OCI-LY1 (cell line): ENCODE results near the gene ZBTB7C.

Source experiments
- H2AFZ ChIP-seq: fragments of 200-600 bp; sonication (generic), shearing (Covaris generic); 2 replicates; pipeline ENCODE4 v1.6.0; 2014; ENCODE audit warnings: antibody characterized with exemption, mild to moderate bottlenecking, low read length
- H3F3A ChIP-seq: fragments of 200-600 bp; sonication (generic), shearing (Covaris generic); 2 replicates; pipeline ENCODE4 v1.6.0; 2014; ENCODE audit warnings: mild to moderate bottlenecking, antibody characterized with exemption, low read length, moderate library complexity; ENCODE audit not compliant: insufficient read depth
- H3K27ac ChIP-seq: fragments of 200-600 bp; sonication (generic); 2 replicates; pipeline ENCODE4 v1.5.1; 2014; ENCODE audit warnings: low read length, mixed run types, mild to moderate bottlenecking, low read depth; ENCODE audit not compliant: poor library complexity, severe bottlenecking
- H3K27me3 ChIP-seq: fragments of 200-600 bp; sonication (generic); 2 replicates; pipeline ENCODE4 v1.6.0; 2014; ENCODE audit warnings: antibody characterized with exemption, mild to moderate bottlenecking, low read length, moderate library complexity; ENCODE audit not compliant: insufficient read depth
- H3K36me3 ChIP-seq: fragments of 200-600 bp; sonication (generic); 2 replicates; pipeline ENCODE4 v1.6.1; 2014; ENCODE audit warnings: mild to moderate bottlenecking, antibody characterized with exemption, low read length, moderate library complexity, mixed read lengths; ENCODE audit not compliant: insufficient read depth
- H3K4me1 ChIP-seq: fragments of 200-600 bp; sonication (generic); 2 replicates; pipeline ENCODE4 v1.5.1; 2014; ENCODE audit warnings: mild to moderate bottlenecking, low read length, moderate library complexity; ENCODE audit not compliant: insufficient read depth, severe bottlenecking
- H3K4me2 ChIP-seq: fragments of 200-600 bp; sonication (generic), shearing (Covaris generic); 2 replicates; pipeline ENCODE4 v1.6.1; 2014; ENCODE audit warnings: low read length
- H3K4me3 ChIP-seq: fragments of 200-600 bp; sonication (generic); 2 replicates; pipeline ENCODE4 v1.5.1; 2014; ENCODE audit warnings: low read length, low read depth, mild to moderate bottlenecking, mixed read lengths; ENCODE audit not compliant: poor library complexity, severe bottlenecking
- H3K79me2 ChIP-seq: fragments of 200-600 bp; shearing (Covaris generic); 2 replicates; pipeline ENCODE4 v1.6.1; 2016; ENCODE audit warnings: mixed run types, low read length, mixed read lengths; ENCODE audit not compliant: insufficient read depth
- H3K9ac ChIP-seq: fragments of 200-600 bp; sonication (generic), shearing (Covaris generic); 2 replicates; pipeline ENCODE4 v1.6.1; 2014; ENCODE audit warnings: mild to moderate bottlenecking, low read length, mixed read lengths
- H3K9me2 ChIP-seq: fragments of 200-600 bp; sonication (generic), shearing (Covaris generic); 2 replicates; pipeline ENCODE4 v1.6.1; 2014; ENCODE audit warnings: low read depth, mild to moderate bottlenecking, low read length, mixed read lengths
- H3K9me3 ChIP-seq: fragments of 200-600 bp; shearing (Covaris generic); 2 replicates; pipeline ENCODE4 v1.6.1; 2014; ENCODE audit warnings: low read length, mixed read lengths
- H4K20me1 ChIP-seq: fragments of 200-600 bp; sonication (generic), shearing (Covaris generic); 2 replicates; pipeline ENCODE4 v1.6.0; 2016; ENCODE audit warnings: mild to moderate bottlenecking, low read length; ENCODE audit not compliant: insufficient read depth
- EZH2 ChIP-seq: fragments of 200-600 bp; sonication (generic), shearing (Covaris generic); IDR thresholded peaks from 2 replicates; pipeline ENCODE4 v1.8.0; 2017; ENCODE audit warnings: borderline replicate concordance, mixed run types, mild to moderate bottlenecking, antibody characterized with exemption, low read length, moderate library complexity, mixed read lengths
- TF ChIP-seq, protein P1 (sequence below): fragments of 200-600 bp; sonication (generic), shearing (Covaris generic); IDR thresholded peaks from 2 replicates; pipeline ENCODE4 v1.5.1; 2017; ENCODE audit warnings: mild to moderate bottlenecking, antibody characterized with exemption, low read length, moderate library complexity, mixed read lengths

Gene ZBTB7C

GRCh38 chr18:48375150-48375800 is 33.9 kb downstream of the ZBTB7C start:
- no peaks in the 10 kb centered on the region for H3K79me2 ChIP-seq
- no peaks in the 10 kb centered on the region for H3K4me1 ChIP-seq
- H3K4me2 ChIP-seq = no peak overlapping the region
- no peak overlapping the region for H2AFZ ChIP-seq
- no peak overlapping the region for H3K9ac ChIP-seq
- H3K27ac ChIP-seq = no peak overlapping the region
- H3K9me3 ChIP-seq = no peaks in the 10 kb centered on the region
- no peaks in the 10 kb centered on the region for H3K36me3 ChIP-seq
- no peaks in the 10 kb centered on the region for H4K20me1 ChIP-seq
- no peak overlapping the region for H3K4me3 ChIP-seq
- H3F3A ChIP-seq = no peaks in the 10 kb centered on the region
- TF ChIP-seq EZH2 = no peak
- TF ChIP-seq, protein P1, sequence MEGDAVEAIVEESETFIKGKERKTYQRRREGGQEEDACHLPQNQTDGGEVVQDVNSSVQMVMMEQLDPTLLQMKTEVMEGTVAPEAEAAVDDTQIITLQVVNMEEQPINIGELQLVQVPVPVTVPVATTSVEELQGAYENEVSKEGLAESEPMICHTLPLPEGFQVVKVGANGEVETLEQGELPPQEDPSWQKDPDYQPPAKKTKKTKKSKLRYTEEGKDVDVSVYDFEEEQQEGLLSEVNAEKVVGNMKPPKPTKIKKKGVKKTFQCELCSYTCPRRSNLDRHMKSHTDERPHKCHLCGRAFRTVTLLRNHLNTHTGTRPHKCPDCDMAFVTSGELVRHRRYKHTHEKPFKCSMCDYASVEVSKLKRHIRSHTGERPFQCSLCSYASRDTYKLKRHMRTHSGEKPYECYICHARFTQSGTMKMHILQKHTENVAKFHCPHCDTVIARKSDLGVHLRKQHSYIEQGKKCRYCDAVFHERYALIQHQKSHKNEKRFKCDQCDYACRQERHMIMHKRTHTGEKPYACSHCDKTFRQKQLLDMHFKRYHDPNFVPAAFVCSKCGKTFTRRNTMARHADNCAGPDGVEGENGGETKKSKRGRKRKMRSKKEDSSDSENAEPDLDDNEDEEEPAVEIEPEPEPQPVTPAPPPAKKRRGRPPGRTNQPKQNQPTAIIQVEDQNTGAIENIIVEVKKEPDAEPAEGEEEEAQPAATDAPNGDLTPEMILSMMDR = no peak
- no peaks in the 10 kb centered on the region for H3K27me3 ChIP-seq
- H3K9me2 ChIP-seq = no peaks in the 10 kb centered on the region

GRCh38 chr18:48374423-48375149 is 34.6 kb downstream of the ZBTB7C start:
- H2AFZ ChIP-seq = no peak overlapping the region
- no peaks in the 10 kb centered on the region for H4K20me1 ChIP-seq
- H3K9ac ChIP-seq = no peak overlapping the region
- H3K4me2 ChIP-seq = no peak overlapping the region
- no peaks in the 10 kb centered on the region for H3K4me1 ChIP-seq
- H3F3A ChIP-seq = no peaks in the 10 kb centered on the region
- H3K9me3 ChIP-seq = no peaks in the 10 kb centered on the region
- no peak overlapping the region for H3K4me3 ChIP-seq
- TF ChIP-seq, protein P1 = no peak
- no peak for TF ChIP-seq EZH2
- H3K36me3 ChIP-seq = no peaks in the 10 kb centered on the region
- no peak overlapping the region for H3K27ac ChIP-seq
- no peaks in the 10 kb centered on the region for H3K79me2 ChIP-seq
- no peaks in the 10 kb centered on the region for H3K27me3 ChIP-seq
- H3K9me2 ChIP-seq = no peaks in the 10 kb centered on the region

- Histone ChIP-seq H3K9me2 (no peaks in the 10 kb centered on the region), H3K4me2 (no peak overlapping the region), H2AFZ (no peak overlapping the region), H3K9ac (no peak overlapping the region), H3K9me3 (no peaks in the 10 kb centered on the region), H3K79me2 (no peaks in the 10 kb centered on the region), H3K4me1 (no peaks in the 10 kb centered on the region), H3K4me3 (no peak overlapping the region), H3K36me3 (no peaks in the 10 kb centered on the region), H3F3A (no peaks in the 10 kb centered on the region), H4K20me1 (no peaks in the 10 kb centered on the region), H3K27me3 (no peaks in the 10 kb centered on the region), H3K27ac (no peak overlapping the region)
- TF ChIP-seq, protein P1 = no peak
- TF ChIP-seq EZH2 = no peak
These were observed 37.2 kb downstream of the ZBTB7C start for GRCh38 chr18:48371854-48372602.
